GM10847 (cell line): ENCODE data around the gene TAL2.

Experiments used
- POLR2A ChIP-seq: IDR thresholded peaks from 2 replicates; pipeline ENCODE4 v1.6.1; 2011; ENCODE audit not compliant: insufficient read length; ENCODE audit errors: extremely low read depth

Gene TAL2

DNA sequence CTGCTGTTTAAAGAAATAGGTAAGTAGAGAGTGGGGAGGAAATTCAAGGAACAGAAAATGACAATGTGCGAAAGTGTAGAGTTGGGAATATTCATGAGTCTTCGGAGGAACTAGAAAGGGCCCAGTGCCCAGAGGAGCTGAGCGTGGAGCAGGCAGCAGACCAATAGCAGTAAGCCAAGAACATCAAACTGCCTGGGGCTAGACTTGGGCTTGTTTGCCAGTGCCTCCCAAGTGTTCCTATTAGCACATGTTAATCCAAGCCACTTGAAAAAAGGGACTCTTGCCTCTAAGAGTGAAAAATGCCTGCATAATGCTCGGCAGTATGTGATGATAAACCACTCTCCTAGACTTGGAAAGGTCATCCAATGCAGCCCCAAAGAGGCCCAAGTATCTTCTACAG, 1.2 kb upstream of the TAL2 start:
- TF ChIP-seq POLR2A = no peak

DNA sequence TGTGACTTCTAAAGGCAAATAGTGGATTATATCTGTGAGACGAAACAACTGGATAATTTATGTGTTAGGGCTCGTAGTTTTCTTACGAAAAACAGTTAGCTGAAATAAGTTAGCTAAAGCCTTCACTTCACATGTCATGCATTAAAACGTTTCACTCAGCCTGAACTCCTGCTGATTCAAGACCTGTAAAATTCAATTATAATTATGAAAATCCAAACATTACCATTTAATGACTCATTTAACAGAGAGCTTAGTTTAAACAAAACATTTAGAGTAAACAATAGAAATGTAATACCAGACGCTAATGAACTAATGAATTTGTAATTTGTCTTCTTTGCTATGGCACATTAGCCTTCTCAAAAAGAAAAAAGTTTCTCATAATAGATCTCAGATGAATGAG, 1.7 kb downstream of the TAL2 start:
- TF ChIP-seq POLR2A = no peak

- TF ChIP-seq POLR2A = no peak
Measured at GRCh38 chr9:105667867-105668266, 5.6 kb downstream of the TAL2 start.

DNA sequence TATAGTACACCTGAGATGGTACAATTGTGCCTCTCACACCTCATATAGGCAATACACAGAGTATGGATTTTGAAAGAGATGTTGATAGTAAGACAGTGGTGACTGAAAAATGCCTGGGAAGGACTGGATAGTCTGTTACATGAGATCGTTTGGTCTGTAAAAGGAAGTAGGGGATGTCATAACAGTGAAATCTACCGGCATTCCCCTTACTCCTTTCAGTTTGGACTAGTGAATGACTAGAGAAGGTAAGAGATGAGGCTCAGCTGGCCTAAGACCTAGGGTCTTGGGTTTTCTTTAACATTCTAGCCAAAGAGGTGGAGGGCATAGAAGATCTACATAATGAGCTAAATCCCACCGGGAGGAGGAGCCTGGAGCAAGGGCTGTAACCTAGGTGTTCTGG, 8.1 kb downstream of the TAL2 start:
- no peak for TF ChIP-seq POLR2A

GRCh38 chr9:105670775-105671174, 8.5 kb downstream of the TAL2 start:
- no peak for TF ChIP-seq POLR2A

DNA sequence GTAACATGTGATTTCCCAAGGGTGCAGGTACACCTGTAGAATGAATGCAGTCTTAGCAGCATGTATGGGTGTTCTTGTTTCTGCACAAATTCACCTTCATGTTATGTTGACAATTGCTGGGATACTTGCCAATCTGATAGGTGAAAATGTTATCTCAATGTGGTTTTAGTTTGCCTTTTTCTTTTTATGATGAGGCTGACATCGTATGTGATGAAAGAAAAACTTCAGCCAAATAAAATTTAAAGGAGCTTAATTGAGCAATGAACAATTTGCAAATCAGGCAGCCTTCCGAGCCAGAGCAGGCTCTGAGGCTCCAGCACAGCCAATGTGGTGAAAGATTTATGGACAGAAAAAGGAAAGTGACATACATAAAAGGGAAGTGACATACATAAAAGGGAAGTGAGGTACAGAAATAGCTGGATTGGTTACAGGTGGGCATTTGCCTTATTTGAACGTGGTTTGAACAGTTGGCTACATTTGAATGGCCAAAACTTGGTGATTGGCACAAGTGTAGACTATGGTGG, 10.5 kb downstream of the TAL2 start:
- TF ChIP-seq POLR2A = no peak

GRCh38 chr9:105673850-105674387, 11.7 kb downstream of the TAL2 start:
- no peak for TF ChIP-seq POLR2A

DNA sequence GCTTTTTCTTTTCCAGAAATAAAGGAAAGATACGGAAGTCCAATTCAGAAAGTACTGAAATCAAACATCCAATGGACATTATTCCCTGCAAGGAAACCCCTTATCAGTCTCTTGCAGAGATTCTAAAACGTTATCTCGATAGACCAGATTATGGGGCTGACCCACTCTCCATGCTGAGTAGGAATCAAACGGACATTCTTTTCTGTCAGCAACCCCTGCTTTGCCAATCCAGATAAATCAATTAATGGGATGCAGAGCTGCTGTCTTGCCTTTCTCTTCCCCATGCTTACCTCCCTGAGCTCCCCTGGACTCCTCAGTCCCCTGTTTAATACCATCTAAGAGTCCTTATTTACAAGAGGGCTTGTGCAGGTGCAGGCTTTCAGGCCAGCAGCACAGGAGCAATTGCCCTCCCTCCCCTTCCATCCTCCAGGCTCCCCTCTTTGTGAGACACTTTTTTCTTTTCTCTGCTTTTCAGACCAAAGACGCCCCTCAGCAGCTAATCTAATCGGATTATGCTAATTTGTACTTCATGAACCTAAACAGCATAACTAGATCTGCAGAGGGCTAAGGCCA, 14.2 kb downstream of the TAL2 start:
- TF ChIP-seq POLR2A = no peak

GRCh38 chr9:105678163-105678562, 15.9 kb downstream of the TAL2 start:
- TF ChIP-seq POLR2A = no peak

DNA sequence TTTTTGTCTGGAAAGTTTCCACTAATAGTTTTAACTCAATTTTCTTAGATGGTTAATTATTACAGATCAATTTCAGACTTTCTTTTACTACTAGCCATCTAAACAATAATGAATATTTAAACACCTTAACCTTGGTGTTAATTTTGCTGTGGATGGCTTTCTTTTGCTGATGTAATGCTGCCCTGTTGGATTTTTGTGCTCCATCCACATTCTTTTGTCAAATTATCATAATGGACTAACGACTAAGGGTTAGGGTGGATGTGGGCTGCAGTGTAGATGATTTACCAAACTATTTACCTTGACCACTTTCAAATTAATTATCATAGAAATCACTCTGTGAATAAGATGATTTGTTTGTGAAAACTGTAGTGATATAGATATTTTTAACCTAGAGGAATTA, 16.5 kb downstream of the TAL2 start:
- no peak for TF ChIP-seq POLR2A

DNA sequence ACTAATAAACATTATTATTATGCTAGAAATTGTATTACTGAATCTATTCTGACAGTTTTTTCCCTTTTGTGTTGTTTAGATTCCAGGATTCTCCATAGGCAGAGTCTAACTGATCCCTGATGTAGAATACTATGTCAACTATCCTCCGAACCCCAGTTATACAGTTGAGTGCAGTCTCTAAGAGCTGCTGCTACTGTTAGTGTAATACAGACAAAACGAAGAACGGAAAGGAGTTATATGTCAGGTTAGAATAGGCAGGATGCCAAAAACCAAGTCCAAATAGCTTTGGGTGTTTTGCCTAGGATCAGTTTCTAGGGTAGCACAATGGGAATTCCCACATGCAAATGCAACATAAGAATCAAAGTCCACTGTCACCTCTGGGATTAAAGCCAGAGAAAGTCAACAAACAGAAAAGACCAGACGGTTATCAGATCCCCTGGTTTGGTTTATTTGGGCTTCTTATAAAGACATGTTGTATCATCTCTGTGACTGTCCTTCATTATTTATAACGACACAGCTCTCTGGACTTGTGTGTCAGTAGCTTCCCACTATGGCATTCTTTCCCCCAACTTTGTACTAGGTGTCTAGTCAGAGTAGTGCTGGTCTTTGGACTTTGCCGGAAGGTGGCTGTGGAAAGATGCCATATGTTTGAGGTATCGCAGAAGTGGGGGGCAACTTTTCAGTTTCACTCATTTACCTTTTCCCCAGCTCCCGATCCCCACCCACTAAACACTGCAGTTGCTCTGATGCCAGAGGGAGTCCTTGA, 17.2 kb downstream of the TAL2 start:
- no peak for TF ChIP-seq POLR2A

- TF ChIP-seq POLR2A = no peak
Measured at GRCh38 chr9:105681313-105681712, 19.1 kb downstream of the TAL2 start.

- no peak for TF ChIP-seq POLR2A
Measured at GRCh38 chr9:105681724-105682123, 19.5 kb downstream of the TAL2 start.

GRCh38 chr9:105683688-105684275, 21.5 kb downstream of the TAL2 start:
- TF ChIP-seq POLR2A = no peak

GRCh38 chr9:105686936-105687335, 24.7 kb downstream of the TAL2 start:
- no peak for TF ChIP-seq POLR2A

GRCh38 chr9:105690742-105691141, 28.5 kb downstream of the TAL2 start:
- no peak for TF ChIP-seq POLR2A
